ENCODE results near the gene NPHS2. TPM values are rescaled to one million over a fixed set of nuclear protein-coding genes. Genes with fewer than 3 reads are reported as not detected.

The NPHS2 gene
- not detected in 2 replicates for total RNA-seq

DNA sequence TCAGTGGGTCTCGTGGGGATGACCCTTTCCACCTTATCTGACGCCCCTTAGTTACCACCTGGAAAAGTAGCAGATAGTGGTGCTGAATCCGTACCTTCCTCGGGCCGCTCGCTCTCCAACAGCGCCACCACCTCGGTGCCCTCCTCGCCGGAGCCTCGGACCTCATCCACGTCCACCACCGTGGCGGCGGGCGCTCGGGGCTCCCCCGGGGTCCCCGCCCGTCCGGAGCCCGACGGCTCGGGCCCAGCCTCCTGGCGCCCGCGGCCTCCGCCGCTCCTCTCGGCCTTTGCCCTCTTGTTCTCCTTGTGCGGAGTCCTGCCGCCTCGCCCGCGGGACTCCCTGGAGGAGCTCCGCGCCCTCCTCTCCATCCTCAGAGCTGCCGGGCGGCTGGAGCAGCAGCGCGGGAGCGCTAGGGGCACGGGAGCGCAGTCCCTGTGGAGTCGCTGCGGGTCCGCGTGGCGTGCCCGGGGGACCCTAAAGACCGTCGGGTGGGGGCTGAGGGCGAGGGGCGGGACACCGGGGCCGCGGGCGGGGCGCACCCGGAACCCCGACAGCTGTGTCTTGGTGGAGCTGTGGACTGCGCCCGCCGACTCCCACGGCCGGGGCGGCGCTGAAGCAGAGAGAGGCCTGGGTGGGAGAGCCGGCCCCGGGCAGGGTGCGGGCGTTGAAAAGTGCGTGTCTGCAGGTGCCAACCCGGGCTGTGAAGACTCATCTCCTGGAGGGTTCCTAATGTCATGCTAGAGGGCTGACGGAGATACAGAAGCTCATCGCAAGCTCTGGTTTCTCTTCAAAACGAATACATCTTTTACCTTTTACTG, at the start of gene NPHS2:
NPHS2 (minus strand) TSS at position 452 of the 818 bp plus-strand sequence; CDS start at position 368, 84 bp downstream.
- Mint-ChIP-seq H3K4me3 (ENCODE audit: low read depth) (no peak within 1 kb of the TSS), H3K27me3 (ENCODE audit: low read depth) (peaks cover 34% of the 10 kb centered on the region), H3K9me3 (peaks cover 1% of the 10 kb centered on the region), H3K4me1 (ENCODE audit: low read depth) (no peaks in the 10 kb centered on the region), H3K36me3 (ENCODE audit: low read depth) (no peaks in the 10 kb centered on the region), H3K27ac (no peak within 1 kb of the TSS)
- DNase-seq (ENCODE audit: low spot score): no peak
- intact Hi-C loops (cut with micrococcal nuclease): no loop called here

GRCh38 chr1:179612361-179612760, 36.6 kb upstream of the NPHS2 start:
- H3K36me3 Mint-ChIP-seq (ENCODE audit: low read depth): no peaks in the 10 kb centered on the region

GRCh38 chr1:179601093-179601492, 25.3 kb upstream of the NPHS2 start:
- Mint-ChIP-seq H3K9me3 (no peaks in the 10 kb centered on the region), H3K4me1 (ENCODE audit: low read depth) (no peaks in the 10 kb centered on the region), H3K36me3 (ENCODE audit: low read depth) (no peaks in the 10 kb centered on the region), H3K4me3 (ENCODE audit: low read depth) (no peak overlapping the region), H3K27me3 (ENCODE audit: low read depth) (peaks cover 8% of the 10 kb centered on the region), H3K27ac (no peak overlapping the region)
- intact Hi-C loops (cut with micrococcal nuclease): no loop called here
- DNase-seq (ENCODE audit: low spot score): no peak

More at GRCh38 chr1:179612361-179612760, 36.6 kb upstream of the NPHS2 start:
- Mint-ChIP-seq H3K27ac (no peak overlapping the region), H3K9me3 (no peaks in the 10 kb centered on the region), H3K4me1 (ENCODE audit: low read depth) (no peaks in the 10 kb centered on the region), H3K27me3 (ENCODE audit: low read depth) (no peaks in the 10 kb centered on the region), H3K4me3 (ENCODE audit: low read depth) (no peak overlapping the region)
- DNase-seq (ENCODE audit: low spot score): no peak
- intact Hi-C loops (cut with micrococcal nuclease): no loop called here

- H3K4me1 Mint-ChIP-seq (ENCODE audit: low read depth): peaks cover 1% of the 10 kb centered on the region
- H3K27me3 Mint-ChIP-seq (ENCODE audit: low read depth): peaks cover 8% of the 10 kb centered on the region
Observed at GRCh38 chr1:179599623-179600249, 24.0 kb upstream of the NPHS2 start.

DNA sequence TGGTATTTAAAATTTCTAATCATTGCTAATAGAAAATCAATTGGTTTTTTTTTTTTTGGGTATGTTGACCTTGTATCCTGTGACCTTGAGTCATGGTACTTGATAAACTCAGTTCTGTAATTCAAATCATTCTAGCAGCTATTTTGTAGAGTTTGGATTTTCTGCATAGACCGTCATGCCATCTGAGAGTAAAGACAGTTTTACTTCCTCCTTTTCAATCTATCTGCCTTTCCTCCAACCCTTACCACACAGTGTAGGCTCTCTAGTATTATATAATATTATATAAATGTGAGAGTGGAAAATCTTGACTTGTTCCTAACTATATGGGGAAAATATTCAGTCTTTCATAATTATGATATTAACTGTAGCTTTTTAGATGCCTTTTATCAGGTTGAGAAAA, 22.9 kb upstream of the NPHS2 start:
- H3K27ac Mint-ChIP-seq: no peak overlapping the region
- DNase-seq (ENCODE audit: low spot score): no peak
- no peaks in the 10 kb centered on the region for H3K9me3 Mint-ChIP-seq
- H3K4me3 Mint-ChIP-seq (ENCODE audit: low read depth): no peak overlapping the region
- H3K27me3 Mint-ChIP-seq (ENCODE audit: low read depth): peaks cover 10% of the 10 kb centered on the region
- H3K4me1 Mint-ChIP-seq (ENCODE audit: low read depth): peaks cover 1% of the 10 kb centered on the region
- intact Hi-C loops (cut with micrococcal nuclease): no loop called here
- no peaks in the 10 kb centered on the region for H3K36me3 Mint-ChIP-seq (ENCODE audit: low read depth)

More at GRCh38 chr1:179599623-179600249, 24.0 kb upstream of the NPHS2 start:
- DNase-seq (ENCODE audit: low spot score): no peak
- Mint-ChIP-seq H3K4me3 (ENCODE audit: low read depth) (no peak overlapping the region), H3K36me3 (ENCODE audit: low read depth) (no peaks in the 10 kb centered on the region), H3K9me3 (no peaks in the 10 kb centered on the region), H3K27ac (no peak overlapping the region)
- intact Hi-C loops (cut with micrococcal nuclease): no loop called here

GRCh38 chr1:179591592-179592580, 16.1 kb upstream of the NPHS2 start, which contains the start of gene TDRD5:
TDRD5 (plus strand) TSS chr1:179591832; CDS start chr1:179592616, 784 bp downstream.
- peaks cover 1% of the 10 kb centered on the region for H3K4me1 Mint-ChIP-seq (ENCODE audit: low read depth)
- no peaks in the 10 kb centered on the region for H3K9me3 Mint-ChIP-seq
- peaks cover 17% of the 10 kb centered on the region for H3K27me3 Mint-ChIP-seq (ENCODE audit: low read depth)
- H3K36me3 Mint-ChIP-seq (ENCODE audit: low read depth): no peaks in the 10 kb centered on the region
- intact Hi-C loops (cut with micrococcal nuclease): no loop called here
- no peak within 1 kb of the TSS for H3K4me3 Mint-ChIP-seq (ENCODE audit: low read depth)
- DNase-seq (ENCODE audit: low spot score): no peak
- no peak within 1 kb of the TSS for H3K27ac Mint-ChIP-seq

DNA sequence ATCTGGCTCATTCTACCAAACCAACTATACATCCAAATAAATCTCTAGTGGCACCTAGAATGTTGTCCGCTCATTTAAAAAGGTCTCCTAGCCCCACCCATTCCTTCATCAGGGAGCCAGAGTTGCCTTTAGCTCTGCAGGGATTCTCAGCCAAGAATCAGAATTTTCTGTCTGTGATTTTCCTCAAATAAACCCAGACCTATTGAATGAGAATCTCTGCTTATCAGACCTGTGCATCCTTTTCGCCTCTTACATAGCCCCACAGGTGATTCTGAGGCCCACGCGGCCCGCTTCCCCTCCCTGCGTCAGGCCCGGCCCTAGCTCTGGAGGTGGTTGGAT, 15.5 kb upstream of the NPHS2 start:
- Mint-ChIP-seq H3K4me3 (ENCODE audit: low read depth) (no peak overlapping the region), H3K27me3 (ENCODE audit: low read depth) (peaks cover 19% of the 10 kb centered on the region), H3K9me3 (no peaks in the 10 kb centered on the region), H3K4me1 (ENCODE audit: low read depth) (peaks cover 1% of the 10 kb centered on the region), H3K27ac (no peak overlapping the region), H3K36me3 (ENCODE audit: low read depth) (no peaks in the 10 kb centered on the region)
- intact Hi-C loops (cut with micrococcal nuclease): no loop called here
- DNase-seq (ENCODE audit: low spot score): no peak

- DNase-seq (ENCODE audit: low spot score): no peak
- no peaks in the 10 kb centered on the region for H3K9me3 Mint-ChIP-seq
- H3K36me3 Mint-ChIP-seq (ENCODE audit: low read depth): no peaks in the 10 kb centered on the region
- H3K27ac Mint-ChIP-seq: no peak overlapping the region
- peaks cover 22% of the 10 kb centered on the region for H3K27me3 Mint-ChIP-seq (ENCODE audit: low read depth)
- H3K4me1 Mint-ChIP-seq (ENCODE audit: low read depth): peaks cover 1% of the 10 kb centered on the region
- no peak overlapping the region for H3K4me3 Mint-ChIP-seq (ENCODE audit: low read depth)
- intact Hi-C loops (cut with micrococcal nuclease): no loop called here
Observed at GRCh38 chr1:179590671-179591070, 14.9 kb upstream of the NPHS2 start.

DNA sequence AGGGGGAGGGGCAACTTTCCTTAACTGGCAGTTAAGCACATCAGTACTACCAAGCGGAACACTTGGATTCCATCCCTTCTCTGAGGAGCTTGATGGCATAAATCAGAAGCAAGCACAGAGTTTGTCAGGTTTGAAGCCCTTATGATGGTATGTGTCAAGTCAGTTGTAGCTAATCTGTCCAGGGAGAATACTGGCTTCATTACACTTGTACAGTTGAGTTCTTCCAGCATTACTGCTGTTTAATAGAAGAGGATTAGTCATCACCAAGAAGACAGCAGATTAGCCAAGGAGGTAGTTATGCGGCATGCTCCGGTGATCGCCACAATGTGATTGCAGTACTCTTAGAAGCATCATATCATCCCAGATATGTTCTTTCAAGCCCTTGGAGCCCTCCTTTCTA, 13.8 kb upstream of the NPHS2 start:
- H3K4me1 Mint-ChIP-seq (ENCODE audit: low read depth): no peaks in the 10 kb centered on the region
- no peaks in the 10 kb centered on the region for H3K36me3 Mint-ChIP-seq (ENCODE audit: low read depth)
- intact Hi-C loops (cut with micrococcal nuclease): no loop called here
- no peaks in the 10 kb centered on the region for H3K9me3 Mint-ChIP-seq
- H3K4me3 Mint-ChIP-seq (ENCODE audit: low read depth): no peak overlapping the region
- peaks cover 29% of the 10 kb centered on the region for H3K27me3 Mint-ChIP-seq (ENCODE audit: low read depth)
- no peak for DNase-seq (ENCODE audit: low spot score)
- no peak overlapping the region for H3K27ac Mint-ChIP-seq

DNA sequence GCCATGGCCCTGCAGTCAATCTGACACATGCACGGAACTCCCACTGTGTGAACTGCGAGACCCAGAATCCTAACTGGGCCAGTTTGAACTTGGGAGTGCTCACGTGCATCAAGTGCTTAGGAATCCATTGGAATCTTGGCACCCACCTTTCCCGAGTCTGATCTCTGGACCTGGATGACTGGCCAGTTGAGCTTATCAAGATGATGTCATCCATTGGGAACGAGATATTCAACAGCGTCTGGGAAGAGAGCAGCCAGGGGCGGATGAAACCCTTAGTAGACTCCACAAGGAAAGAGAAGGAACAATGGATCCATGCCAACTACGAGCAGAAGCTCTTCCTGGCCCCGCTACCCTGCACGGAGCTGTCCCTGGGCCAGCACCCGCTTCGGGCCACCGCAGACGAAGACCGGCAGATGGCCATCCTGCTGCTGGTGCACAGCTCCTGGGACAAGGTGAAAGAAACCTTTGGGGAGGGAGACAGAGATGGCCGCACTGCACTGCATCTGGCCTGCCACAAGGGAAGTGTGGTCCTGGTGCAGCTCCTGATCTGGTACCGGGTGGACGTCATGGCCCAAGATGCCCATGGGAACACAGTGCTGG, 12.8 kb upstream of the NPHS2 start:
- Mint-ChIP-seq H3K4me3 (ENCODE audit: low read depth) (no peak overlapping the region), H3K4me1 (ENCODE audit: low read depth) (no peaks in the 10 kb centered on the region), H3K27ac (no peak overlapping the region), H3K27me3 (ENCODE audit: low read depth) (peaks cover 30% of the 10 kb centered on the region), H3K9me3 (no peaks in the 10 kb centered on the region), H3K36me3 (ENCODE audit: low read depth) (no peaks in the 10 kb centered on the region)
- intact Hi-C loops (cut with micrococcal nuclease): no loop called here
- DNase-seq (ENCODE audit: low spot score): no peak

DNA sequence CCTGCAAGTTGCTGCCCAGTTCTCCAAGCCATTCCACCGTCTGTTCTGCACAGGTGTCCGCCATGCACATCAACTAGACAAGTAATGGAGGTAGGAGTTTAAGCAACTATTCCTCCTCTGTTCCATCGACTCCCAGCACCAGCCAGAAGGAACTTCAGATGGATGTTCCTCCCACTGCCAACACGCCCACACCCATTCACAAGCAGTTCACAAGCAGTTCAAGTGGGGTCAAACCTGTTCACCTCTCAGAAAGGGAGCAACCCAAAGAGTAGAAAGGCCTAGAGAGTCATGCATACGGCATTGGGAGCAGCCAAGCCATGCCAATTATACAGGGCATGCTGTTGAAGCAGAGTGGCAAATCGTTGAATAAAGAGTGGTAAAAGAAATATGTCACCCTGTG, 11.6 kb upstream of the NPHS2 start:
- Mint-ChIP-seq H3K36me3 (ENCODE audit: low read depth) (no peaks in the 10 kb centered on the region), H3K27me3 (ENCODE audit: low read depth) (peaks cover 31% of the 10 kb centered on the region), H3K27ac (no peak overlapping the region), H3K9me3 (no peaks in the 10 kb centered on the region), H3K4me3 (ENCODE audit: low read depth) (no peak overlapping the region), H3K4me1 (ENCODE audit: low read depth) (no peaks in the 10 kb centered on the region)
- intact Hi-C loops (cut with micrococcal nuclease): no loop called here
- DNase-seq (ENCODE audit: low spot score): no peak

DNA sequence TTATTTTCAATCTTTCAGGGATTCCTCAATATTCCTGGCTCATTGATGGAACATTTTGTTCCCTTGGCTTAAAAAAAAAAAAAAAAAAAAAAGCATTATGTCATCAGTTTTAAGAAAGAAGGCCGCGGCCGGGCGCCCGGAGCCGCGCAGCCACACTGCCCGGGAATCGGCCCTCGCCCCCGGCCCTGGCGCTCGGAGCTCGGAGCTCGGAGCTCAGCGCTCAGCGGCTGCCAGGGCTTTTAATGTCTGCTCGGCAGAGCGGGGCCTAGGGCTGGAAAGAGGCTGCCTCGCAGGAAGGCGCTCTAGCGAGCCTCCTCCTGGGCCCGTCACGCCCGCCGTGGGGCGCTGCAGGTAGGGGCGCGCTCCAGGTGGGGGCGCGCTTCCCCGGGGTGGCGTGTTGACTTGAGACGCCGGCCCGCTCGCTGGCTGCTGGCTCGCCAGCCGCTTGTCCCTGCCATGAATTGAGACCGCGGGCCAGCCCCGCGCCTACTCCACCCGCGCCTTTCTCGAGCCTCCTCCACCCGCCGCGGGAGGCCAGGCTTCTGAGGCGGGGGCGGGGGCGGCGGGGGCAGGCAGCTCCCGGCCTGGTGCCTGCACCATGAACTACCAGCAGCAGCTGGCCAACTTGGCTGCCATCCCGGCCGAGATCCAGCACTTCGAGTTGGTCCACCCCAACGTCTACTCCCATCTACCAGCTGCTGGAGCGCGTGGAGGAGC, 10.5 kb upstream of the NPHS2 start:
- Mint-ChIP-seq H3K36me3 (ENCODE audit: low read depth) (no peaks in the 10 kb centered on the region), H3K4me3 (ENCODE audit: low read depth) (no peak overlapping the region), H3K27me3 (ENCODE audit: low read depth) (peaks cover 28% of the 10 kb centered on the region), H3K9me3 (no peaks in the 10 kb centered on the region), H3K4me1 (ENCODE audit: low read depth) (no peaks in the 10 kb centered on the region), H3K27ac (no peak overlapping the region)
- no peak for DNase-seq (ENCODE audit: low spot score)
- intact Hi-C loops (cut with micrococcal nuclease): no loop called here
